Endothelial cell of umbilical vein (primary cell): ENCODE results near the gene PAK2. TPM values are rescaled to one million over a fixed set of nuclear protein-coding genes. Genes with fewer than 3 reads are reported as not detected.
"Not testable (repeated sequence)": the region's sequence is repeated elsewhere in the genome, so short reads cannot be mapped to it uniquely, and the experiment has no call there.

Experiments
- BruUV-seq: library from RNA; stranded (reverse); fragments of 400-500 nt; replicated peaks from 2 replicates; lab custom pipeline; 2021; lab: Mats Ljungman, UMichigan
- CTCF ChIA-PET: fragments of 300-600, 350-600 bp; sonication (Branson Sonifier 250); formaldehyde crosslinking; loops from one replicate; lab custom pipeline; 2021; ENCODE audit warnings: antibody characterized with exemption, inconsistent platforms; lab: Charles Lee
- POLR2A ChIA-PET: fragments of 300-600, 350-600 bp; sonication (Branson Sonifier 250); formaldehyde crosslinking; loops from one replicate; lab custom pipeline; 2021; ENCODE audit warnings: antibody characterized with exemption, inconsistent platforms; lab: Charles Lee
- DNase-seq: peaks from one replicate; pipeline ENCODE4 v3.0.0-alpha.2; 2011; ENCODE audit warnings: low read depth, low spot score
- FAIRE-seq: peaks from 2 replicates; lab custom pipeline; 2011; peaks lifted over from hg19 to GRCh38; lab: Jason Lieb, UNC
- H2AFZ ChIP-seq: 2 replicates; pipeline ENCODE4 v1.6.0; 2012; ENCODE audit warnings: low read depth, low read length, control low read depth, inconsistent platforms
- H3K27ac ChIP-seq: 2 replicates; pipeline ENCODE4 v1.5.1; 2011; ENCODE audit warnings: low read depth, mild to moderate bottlenecking, control low read depth, low read length, moderate library complexity; ENCODE audit not compliant: insufficient read depth
- H3K27me3 ChIP-seq, 2 experiments: 2 replicates each; pipeline versions ENCODE4 v1.6.0 to v1.6.1; 2011; ENCODE audit warnings: low read length in 2 of 2, mixed read lengths in 1 of 2; ENCODE audit not compliant: control insufficient read depth in 2 of 2, insufficient read depth in 2 of 2
- H3K36me3 ChIP-seq, 2 experiments: 2 replicates in 1 of 2; 3 replicates in 1 of 2; pipeline ENCODE4 v1.5.1; 2011; ENCODE audit warnings: low read length in 2 of 2, mild to moderate bottlenecking in 1 of 2, moderate library complexity in 1 of 2; ENCODE audit not compliant: control insufficient read depth in 2 of 2, insufficient read depth in 2 of 2; ENCODE audit errors: extremely low read depth in 1 of 2
- H3K4me1 ChIP-seq: 3 replicates; pipeline ENCODE4 v1.5.1; 2011; ENCODE audit warnings: mild to moderate bottlenecking, low read length; ENCODE audit not compliant: control insufficient read depth, insufficient read depth; ENCODE audit errors: extremely low read depth
- H3K4me2 ChIP-seq: 2 replicates; pipeline ENCODE4 v1.6.1; 2011; ENCODE audit warnings: low read length, control low read depth, mixed read lengths; ENCODE audit not compliant: insufficient read depth
- H3K4me3 ChIP-seq, 3 experiments: fragments of 200-600 bp in 1 of 3; sonication (generic), shearing (Covaris generic) in 1 of 3; replicated peaks in 1 of 3; 2 replicates each; pipeline ENCODE4 v1.5.1; 2011 to 2016; ENCODE audit warnings: control low read depth in 3 of 3, low read length in 3 of 3, mild to moderate bottlenecking in 2 of 3, inconsistent platforms in 1 of 3, low read depth in 1 of 3, moderate library complexity in 1 of 3; ENCODE audit not compliant: insufficient read depth in 1 of 3
- H3K79me2 ChIP-seq: 2 replicates; pipeline ENCODE4 v1.6.0; 2012; ENCODE audit warnings: low read length, inconsistent platforms; ENCODE audit not compliant: control insufficient read depth, insufficient read depth
- H3K9ac ChIP-seq: replicated peaks from 2 replicates; pipeline ENCODE3; 2011; ENCODE audit warnings: low read length, control low read depth; ENCODE audit not compliant: insufficient read depth; ENCODE audit errors: extremely low read depth
- H3K9me1 ChIP-seq: replicated peaks from 3 replicates; pipeline ENCODE4 v1.6.0; 2011; ENCODE audit warnings: mild to moderate bottlenecking, low read length; ENCODE audit not compliant: control insufficient read depth, insufficient read depth; ENCODE audit errors: extremely low read depth
- H3K9me3 ChIP-seq: replicated peaks from 2 replicates; pipeline ENCODE4 v1.5.1; 2012; ENCODE audit warnings: low read length, inconsistent platforms; ENCODE audit not compliant: control insufficient read depth, insufficient read depth
- H4K20me1 ChIP-seq: replicated peaks from 2 replicates; pipeline ENCODE3; 2011; ENCODE audit warnings: mild to moderate bottlenecking, low read length; ENCODE audit not compliant: control insufficient read depth, insufficient read depth; ENCODE audit errors: extremely low read depth
- GATA2 ChIP-seq: IDR thresholded peaks from 2 replicates; pipeline ENCODE4 v1.7.0; 2011; ENCODE audit warnings: low read depth, mild to moderate bottlenecking, moderate library complexity, mixed read lengths, low read length; ENCODE audit not compliant: insufficient read length, insufficient read depth
- dilution Hi-C: fragments of 300-500 bp; cut with MboI; formaldehyde crosslinking; loops from one replicate; pipeline ENCODE4 v1.15.0; 2019; ENCODE audit warnings: low sequenced_read_pairs; ENCODE audit not compliant: extremely low pct_ligation_motif_present
- intact Hi-C: fragments of 100-400 bp; cut with micrococcal nuclease; formaldehyde crosslinking; loops from one replicate; pipeline ENCODE4 v1.10.0; 2022
- polyA plus RNA-seq, 4 experiments: library from polyadenylated mRNA; depleted of rRNA in 3 of 4; stranded (reverse) in 3 of 4; unstranded in 1 of 4; fragments of >200 nt; gene quantifications; 2 replicates each; pipeline versions ENCODE4 v1.2.1 to v1.2.3, GENCODE V29; 2011 to 2012; ENCODE audit warnings: missing spikeins in 1 of 4
- total RNA-seq: library from RNA; stranded (reverse); gene quantifications from 2 replicates; pipeline ENCODE4 v1.2.3, GENCODE V29; 2021
- TF ChIP-seq, protein P1 (sequence below), 2 donors: IDR thresholded peaks; 1 replicate in 1 of 2; 2 replicates in 1 of 2; pipeline ENCODE4 v1.5.1; 2011; ENCODE audit warnings: low read length in 2 of 2, mild to moderate bottlenecking in 2 of 2, moderate library complexity in 2 of 2, control low read depth in 1 of 2, inconsistent platforms in 1 of 2, low read depth in 1 of 2; ENCODE audit not compliant: insufficient read depth in 1 of 2; ENCODE audit errors: extremely low read depth in 1 of 2

Gene PAK2
- total and polyA plus RNA-seq, 2 donors (not counting 3 experiments of a cell fraction or from before 2014, with no cell fraction given), result 22.6 to 98.9 TPM

DNA sequence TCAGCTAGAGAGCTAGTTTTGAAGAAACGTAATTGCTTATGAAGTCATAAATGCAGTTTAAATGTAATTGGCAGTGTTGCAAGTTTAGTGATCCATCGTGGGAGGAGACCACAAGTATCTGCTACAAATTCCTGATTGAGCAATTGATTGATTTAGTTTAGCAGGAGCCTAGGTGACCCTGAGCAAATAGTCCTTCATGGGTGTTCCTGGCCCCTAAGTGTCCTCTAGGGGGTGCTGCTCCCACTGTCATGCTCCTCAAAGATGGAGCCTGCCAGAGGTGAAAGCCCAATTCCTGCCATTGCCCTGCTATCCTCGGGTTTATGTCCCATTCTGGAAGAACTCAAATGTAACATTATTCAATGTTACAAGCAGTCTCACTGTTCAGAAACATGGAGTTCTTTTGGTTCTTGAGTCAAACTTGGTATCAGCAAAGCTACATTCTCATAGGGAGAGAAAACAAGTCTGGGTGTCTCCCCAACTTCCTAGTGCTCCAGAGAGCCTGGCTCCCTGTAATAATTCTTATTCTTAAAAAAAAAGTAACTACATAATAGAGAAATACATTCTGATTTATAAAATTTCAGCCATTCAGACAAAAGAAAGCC is 98.3 kb downstream of the PAK2 start:
- Histone ChIP-seq H3K79me2 (no peaks in the 10 kb centered on the region), H3K4me1 (no peaks in the 10 kb centered on the region), H2AFZ (no peak overlapping the region), H3K4me2 (no peak overlapping the region), H4K20me1 (no peaks in the 10 kb centered on the region), H3K36me3 (no peaks in the 10 kb centered on the region), H3K4me3 (no peak overlapping the region), H3K27ac (no peak overlapping the region), H3K9ac (no peak overlapping the region), H3K9me3 (no peaks in the 10 kb centered on the region), H3K9me1 (no peaks in the 10 kb centered on the region), H3K27me3 (no peaks in the 10 kb centered on the region)
- TF ChIP-seq GATA2, result no peak
- TF ChIP-seq, protein P1, sequence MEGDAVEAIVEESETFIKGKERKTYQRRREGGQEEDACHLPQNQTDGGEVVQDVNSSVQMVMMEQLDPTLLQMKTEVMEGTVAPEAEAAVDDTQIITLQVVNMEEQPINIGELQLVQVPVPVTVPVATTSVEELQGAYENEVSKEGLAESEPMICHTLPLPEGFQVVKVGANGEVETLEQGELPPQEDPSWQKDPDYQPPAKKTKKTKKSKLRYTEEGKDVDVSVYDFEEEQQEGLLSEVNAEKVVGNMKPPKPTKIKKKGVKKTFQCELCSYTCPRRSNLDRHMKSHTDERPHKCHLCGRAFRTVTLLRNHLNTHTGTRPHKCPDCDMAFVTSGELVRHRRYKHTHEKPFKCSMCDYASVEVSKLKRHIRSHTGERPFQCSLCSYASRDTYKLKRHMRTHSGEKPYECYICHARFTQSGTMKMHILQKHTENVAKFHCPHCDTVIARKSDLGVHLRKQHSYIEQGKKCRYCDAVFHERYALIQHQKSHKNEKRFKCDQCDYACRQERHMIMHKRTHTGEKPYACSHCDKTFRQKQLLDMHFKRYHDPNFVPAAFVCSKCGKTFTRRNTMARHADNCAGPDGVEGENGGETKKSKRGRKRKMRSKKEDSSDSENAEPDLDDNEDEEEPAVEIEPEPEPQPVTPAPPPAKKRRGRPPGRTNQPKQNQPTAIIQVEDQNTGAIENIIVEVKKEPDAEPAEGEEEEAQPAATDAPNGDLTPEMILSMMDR (IDR thresholded peaks at IDR 0.05; ENCODE audit: extremely low read depth in 1 of 2, insufficient read depth in 1 of 2, low read depth in 1 of 2, low read length in 2 of 2), result peak; percentile 82 to 85
- BruUV-seq, result no TSS peak
- dilution Hi-C loops (no loop called here), intact Hi-C loops (loop anchor here (1.0 to 10.0 kb wide), 2 partner anchors 131 to 347 kb away; no protein-coding TSS in a partner anchor)
- POLR2A ChIA-PET, result no interaction called here
- CTCF ChIA-PET, result interaction anchor here (0.6 to 1.8 kb wide), 18 partner anchors 12 to 316 kb away, joined by 3 to 24 read pairs (median 4); partner anchors contain the start of gene SENP5
- peak; percentile 79 for FAIRE-seq
- peak; percentile 56 for DNase-seq

DNA sequence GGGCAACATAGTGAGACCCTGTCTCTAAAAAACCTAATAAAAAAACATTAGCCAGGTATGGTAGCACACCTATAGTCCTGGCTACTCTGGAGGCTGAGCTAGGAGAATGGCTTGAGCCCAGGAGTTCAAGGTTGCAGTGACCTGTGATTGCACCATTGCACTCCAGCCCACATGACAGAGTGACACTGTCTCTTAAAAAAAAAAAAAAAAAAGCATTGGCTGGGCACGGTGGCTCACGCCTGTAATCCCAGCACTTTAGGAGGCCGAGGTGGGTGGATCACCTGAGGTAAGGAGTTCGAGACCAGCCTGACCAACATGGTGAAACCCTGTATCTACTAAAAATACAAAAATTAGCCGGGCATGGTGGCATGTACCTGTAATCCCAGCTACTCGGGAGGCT is 99.7 kb downstream of the PAK2 start:
- H3K4me3 ChIP-seq, H4K20me1 ChIP-seq, H3K79me2 ChIP-seq, H3K9me1 ChIP-seq, H3K4me2 ChIP-seq, FAIRE-seq, H3K9me3 ChIP-seq, H3K4me1 ChIP-seq, BruUV-seq, H3K27ac ChIP-seq, dilution Hi-C loops, H3K9ac ChIP-seq, H3K36me3 ChIP-seq, H2AFZ ChIP-seq, POLR2A ChIA-PET, H3K27me3 ChIP-seq, DNase-seq: not testable (repeated sequence)
- CTCF ChIA-PET, result interaction anchor here (1.2 kb wide), 1 partner anchor 130 kb away, joined by 5 read pairs; no protein-coding TSS in a partner anchor
- intact Hi-C loops, result loop anchor here (10.0 kb wide), 1 partner anchor 345 kb away; no protein-coding TSS in a partner anchor
